HFFc6 (cell line): Measurements from ENCODE around the gene PNPLA7. TPM values are rescaled to one million over a fixed set of nuclear protein-coding genes. Genes with fewer than 3 reads are reported as not detected.

Experiments
- DNase-seq: peaks from one replicate; pipeline ENCODE4 v3.0.0-alpha.2; 2018
- H3K27ac Mint-ChIP-seq: 2 replicates; pipeline ENCODE4 v1.8.0; 2020; ENCODE audit warnings: mild to moderate bottlenecking, mixed read lengths
- H3K27me3 Mint-ChIP-seq: 2 replicates; pipeline ENCODE4 v1.8.0; 2021; ENCODE audit warnings: mild to moderate bottlenecking, moderate library complexity, mixed read lengths; ENCODE audit not compliant: insufficient read depth
- H3K36me3 Mint-ChIP-seq: 2 replicates; pipeline ENCODE4 v1.8.0; 2021; ENCODE audit warnings: low read depth, mixed read lengths
- H3K4me1 Mint-ChIP-seq: 2 replicates; pipeline ENCODE4 v1.8.0; 2020; ENCODE audit warnings: low read depth, mixed read lengths
- H3K4me3 Mint-ChIP-seq: 2 replicates; pipeline ENCODE4 v1.8.0; 2020; ENCODE audit warnings: mild to moderate bottlenecking, moderate library complexity, mixed read lengths
- H3K9me3 Mint-ChIP-seq: 2 replicates; pipeline ENCODE4 v1.8.0; 2020; ENCODE audit warnings: mild to moderate bottlenecking, mixed read lengths
- CTCF ChIP-seq: fragments of 200-600 bp; sonication (generic); IDR thresholded peaks from 2 replicates; pipeline ENCODE4 v1.5.0; 2021; ENCODE audit warnings: antibody characterized with exemption, mild to moderate bottlenecking
- total RNA-seq, 6 experiments: library from RNA; stranded (reverse); fragmentation: NEBNext Ultra II Directional; extraction: Animal tissue kit (Norgen Biotek cat#: 25700); gene quantifications; 2 replicates in 1 of 6; 3 replicates in 5 of 6; pipeline ENCODE4 v1.2.3, GENCODE V29; 2021

PNPLA7 gene
- total RNA-seq, 6 experiments from 2014 or later = 0.20 to 0.90 (median 0.52) TPM

GRCh38 chr9:137432687-137433348, 117.4 kb downstream of the PNPLA7 start:
- no peaks in the 10 kb centered on the region for H3K36me3 Mint-ChIP-seq
- DNase-seq = no peak
- H3K9me3 Mint-ChIP-seq = no peaks in the 10 kb centered on the region
- no peak for TF ChIP-seq CTCF
- no peaks in the 10 kb centered on the region for H3K4me1 Mint-ChIP-seq
- no peak overlapping the region for H3K4me3 Mint-ChIP-seq
- no peak overlapping the region for H3K27ac Mint-ChIP-seq
- H3K27me3 Mint-ChIP-seq = peaks cover 1% of the 10 kb centered on the region; the same call in 1 of the 2 replicates

GRCh38 chr9:137431416-137431931, 118.7 kb downstream of the PNPLA7 start:
- no peaks in the 10 kb centered on the region; the same call in 1 of the 2 replicates for H3K27me3 Mint-ChIP-seq
- no peak for TF ChIP-seq CTCF
- no peaks in the 10 kb centered on the region for H3K4me1 Mint-ChIP-seq
- no peaks in the 10 kb centered on the region for H3K9me3 Mint-ChIP-seq
- no peak overlapping the region for H3K4me3 Mint-ChIP-seq
- H3K36me3 Mint-ChIP-seq = no peaks in the 10 kb centered on the region
- H3K27ac Mint-ChIP-seq = no peak overlapping the region
- DNase-seq = no peak

- no peaks in the 10 kb centered on the region for H3K9me3 Mint-ChIP-seq
- H3K36me3 Mint-ChIP-seq = no peaks in the 10 kb centered on the region
- no peak for TF ChIP-seq CTCF
- H3K4me1 Mint-ChIP-seq = no peaks in the 10 kb centered on the region
- H3K27ac Mint-ChIP-seq = no peak overlapping the region
- no peaks in the 10 kb centered on the region; the same call in 1 of the 2 replicates for H3K27me3 Mint-ChIP-seq
- DNase-seq = no peak
- H3K4me3 Mint-ChIP-seq = no peak overlapping the region
Observed at GRCh38 chr9:137430723-137431415, 119.3 kb downstream of the PNPLA7 start.

GRCh38 chr9:137429974-137430722, 120.1 kb downstream of the PNPLA7 start:
- Mint-ChIP-seq H3K4me3 (no peak overlapping the region), H3K36me3 (no peaks in the 10 kb centered on the region), H3K27ac (no peak overlapping the region), H3K27me3 (no peaks in the 10 kb centered on the region; the same call in 1 of the 2 replicates), H3K4me1 (peaks cover under 1% of the 10 kb centered on the region; the same call in 1 of the 2 replicates), H3K9me3 (no peaks in the 10 kb centered on the region)
- TF ChIP-seq CTCF = no peak
- DNase-seq = no peak

- H3K4me1 Mint-ChIP-seq = peaks cover 6% of the 10 kb centered on the region
- H3K4me3 Mint-ChIP-seq = no peak overlapping the region
- TF ChIP-seq CTCF = no peak
- H3K9me3 Mint-ChIP-seq = no peaks in the 10 kb centered on the region
- H3K27me3 Mint-ChIP-seq = no peaks in the 10 kb centered on the region; the same call in 1 of the 2 replicates
- H3K36me3 Mint-ChIP-seq = no peaks in the 10 kb centered on the region
- H3K27ac Mint-ChIP-seq = no peak overlapping the region
- DNase-seq = no peak
Observed at GRCh38 chr9:137429546-137429890, 120.7 kb downstream of the PNPLA7 start.
